WTC11 (cell line): ENCODE measurements around the gene H6PD.

Source experiments
- CREM ChIP-seq: sonication (generic); formaldehyde crosslinking; IDR thresholded peaks from 2 replicates; pipeline ENCODE4 v1.8.1; 2022; ENCODE audit warnings: mild to moderate bottlenecking, missing genetic modification reagents, moderate library complexity
- FOXJ3 ChIP-seq: sonication (generic); formaldehyde crosslinking; IDR thresholded peaks from 2 replicates; pipeline ENCODE4 v1.9.0; 2021; ENCODE audit warnings: missing genetic modification reagents, mild to moderate bottlenecking, borderline replicate concordance
- NFYB ChIP-seq: sonication (generic); formaldehyde crosslinking; conservative IDR thresholded peaks from 2 replicates; pipeline ENCODE4 v1.8.0; 2022; ENCODE audit warnings: low read depth, missing genetic modification reagents
- NR3C1 ChIP-seq: sonication (generic); formaldehyde crosslinking; conservative IDR thresholded peaks from 2 replicates; pipeline ENCODE4 v1.8.1; 2023; ENCODE audit warnings: low read depth, mild to moderate bottlenecking, missing genetic modification reagents
- TCF7 ChIP-seq: sonication (generic); formaldehyde crosslinking; IDR thresholded peaks from 2 replicates; pipeline ENCODE4 v1.8.0; 2022; ENCODE audit warnings: mild to moderate bottlenecking, low read depth, missing genetic modification reagents, moderate library complexity
- ZNF232 ChIP-seq: sonication (generic); formaldehyde crosslinking; IDR thresholded peaks from 2 replicates; pipeline ENCODE4 v1.8.0; 2022; ENCODE audit warnings: mild to moderate bottlenecking, missing genetic modification reagents
- TF ChIP-seq, protein P1 (sequence below): fragments of 200-600 bp; IDR thresholded peaks from 2 replicates; pipeline ENCODE4 v1.8.0; 2022; ENCODE audit warnings: antibody characterized with exemption
- TF ChIP-seq, protein P2 (sequence below): sonication (generic); formaldehyde crosslinking; conservative IDR thresholded peaks from 2 replicates; pipeline ENCODE4 v1.8.1; 2022; ENCODE audit warnings: mild to moderate bottlenecking, missing genetic modification reagents
- TF ChIP-seq, protein P3 (sequence below): sonication (generic); formaldehyde crosslinking; IDR thresholded peaks from 2 replicates; pipeline ENCODE4 v1.8.0; 2023; ENCODE audit warnings: mild to moderate bottlenecking, missing genetic modification reagents

DNA sequence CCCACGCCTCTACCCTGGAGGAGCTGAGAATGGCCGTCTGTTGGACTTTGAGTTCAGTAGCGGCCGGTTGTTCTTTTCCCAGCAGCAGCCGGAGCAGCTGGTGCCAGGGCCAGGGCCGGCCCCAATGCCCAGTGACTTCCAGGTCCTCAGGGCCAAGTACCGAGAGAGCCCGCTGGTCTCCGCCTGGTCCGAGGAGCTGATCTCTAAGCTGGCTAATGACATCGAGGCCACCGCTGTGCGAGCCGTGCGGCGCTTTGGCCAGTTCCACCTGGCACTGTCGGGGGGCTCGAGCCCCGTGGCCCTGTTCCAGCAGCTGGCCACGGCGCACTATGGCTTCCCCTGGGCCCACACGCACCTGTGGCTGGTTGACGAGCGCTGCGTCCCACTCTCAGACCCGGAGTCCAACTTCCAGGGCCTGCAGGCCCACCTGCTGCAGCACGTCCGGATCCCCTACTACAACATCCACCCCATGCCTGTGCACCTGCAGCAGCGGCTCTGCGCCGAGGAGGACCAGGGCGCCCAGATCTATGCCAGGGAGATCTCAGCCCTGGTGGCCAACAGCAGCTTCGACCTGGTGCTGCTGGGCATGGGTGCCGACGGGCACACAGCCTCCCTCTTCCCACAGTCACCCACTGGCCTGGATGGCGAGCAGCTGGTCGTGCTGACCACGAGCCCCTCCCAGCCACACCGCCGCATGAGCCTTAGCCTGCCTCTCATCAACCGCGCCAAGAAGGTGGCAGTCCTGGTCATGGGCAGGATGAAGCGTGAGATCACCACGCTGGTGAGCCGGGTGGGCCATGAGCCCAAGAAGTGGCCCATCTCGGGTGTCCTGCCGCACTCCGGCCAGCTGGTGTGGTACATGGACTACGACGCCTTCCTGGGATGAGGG, 29.7 kb downstream of the H6PD start:
- TF ChIP-seq, protein P1, sequence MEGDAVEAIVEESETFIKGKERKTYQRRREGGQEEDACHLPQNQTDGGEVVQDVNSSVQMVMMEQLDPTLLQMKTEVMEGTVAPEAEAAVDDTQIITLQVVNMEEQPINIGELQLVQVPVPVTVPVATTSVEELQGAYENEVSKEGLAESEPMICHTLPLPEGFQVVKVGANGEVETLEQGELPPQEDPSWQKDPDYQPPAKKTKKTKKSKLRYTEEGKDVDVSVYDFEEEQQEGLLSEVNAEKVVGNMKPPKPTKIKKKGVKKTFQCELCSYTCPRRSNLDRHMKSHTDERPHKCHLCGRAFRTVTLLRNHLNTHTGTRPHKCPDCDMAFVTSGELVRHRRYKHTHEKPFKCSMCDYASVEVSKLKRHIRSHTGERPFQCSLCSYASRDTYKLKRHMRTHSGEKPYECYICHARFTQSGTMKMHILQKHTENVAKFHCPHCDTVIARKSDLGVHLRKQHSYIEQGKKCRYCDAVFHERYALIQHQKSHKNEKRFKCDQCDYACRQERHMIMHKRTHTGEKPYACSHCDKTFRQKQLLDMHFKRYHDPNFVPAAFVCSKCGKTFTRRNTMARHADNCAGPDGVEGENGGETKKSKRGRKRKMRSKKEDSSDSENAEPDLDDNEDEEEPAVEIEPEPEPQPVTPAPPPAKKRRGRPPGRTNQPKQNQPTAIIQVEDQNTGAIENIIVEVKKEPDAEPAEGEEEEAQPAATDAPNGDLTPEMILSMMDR = no peak
- TF ChIP-seq NR3C1 (CRISPR knock-in tag) = no peak
- no peak for TF ChIP-seq CREM (CRISPR knock-in tag)
- TF ChIP-seq, protein P2, sequence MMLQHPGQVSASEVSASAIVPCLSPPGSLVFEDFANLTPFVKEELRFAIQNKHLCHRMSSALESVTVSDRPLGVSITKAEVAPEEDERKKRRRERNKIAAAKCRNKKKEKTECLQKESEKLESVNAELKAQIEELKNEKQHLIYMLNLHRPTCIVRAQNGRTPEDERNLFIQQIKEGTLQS (CRISPR knock-in tag) = no peak
- no peak for TF ChIP-seq ZNF232
- TF ChIP-seq, protein P3, sequence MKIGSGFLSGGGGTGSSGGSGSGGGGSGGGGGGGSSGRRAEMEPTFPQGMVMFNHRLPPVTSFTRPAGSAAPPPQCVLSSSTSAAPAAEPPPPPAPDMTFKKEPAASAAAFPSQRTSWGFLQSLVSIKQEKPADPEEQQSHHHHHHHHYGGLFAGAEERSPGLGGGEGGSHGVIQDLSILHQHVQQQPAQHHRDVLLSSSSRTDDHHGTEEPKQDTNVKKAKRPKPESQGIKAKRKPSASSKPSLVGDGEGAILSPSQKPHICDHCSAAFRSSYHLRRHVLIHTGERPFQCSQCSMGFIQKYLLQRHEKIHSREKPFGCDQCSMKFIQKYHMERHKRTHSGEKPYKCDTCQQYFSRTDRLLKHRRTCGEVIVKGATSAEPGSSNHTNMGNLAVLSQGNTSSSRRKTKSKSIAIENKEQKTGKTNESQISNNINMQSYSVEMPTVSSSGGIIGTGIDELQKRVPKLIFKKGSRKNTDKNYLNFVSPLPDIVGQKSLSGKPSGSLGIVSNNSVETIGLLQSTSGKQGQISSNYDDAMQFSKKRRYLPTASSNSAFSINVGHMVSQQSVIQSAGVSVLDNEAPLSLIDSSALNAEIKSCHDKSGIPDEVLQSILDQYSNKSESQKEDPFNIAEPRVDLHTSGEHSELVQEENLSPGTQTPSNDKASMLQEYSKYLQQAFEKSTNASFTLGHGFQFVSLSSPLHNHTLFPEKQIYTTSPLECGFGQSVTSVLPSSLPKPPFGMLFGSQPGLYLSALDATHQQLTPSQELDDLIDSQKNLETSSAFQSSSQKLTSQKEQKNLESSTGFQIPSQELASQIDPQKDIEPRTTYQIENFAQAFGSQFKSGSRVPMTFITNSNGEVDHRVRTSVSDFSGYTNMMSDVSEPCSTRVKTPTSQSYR = no peak
- no peak for TF ChIP-seq NFYB
- TF ChIP-seq TCF7 (CRISPR knock-in tag) = no peak
- TF ChIP-seq FOXJ3 (CRISPR knock-in tag) = no peak
